HepG2 (cell line): ENCODE results near the gene HDAC4. TPM values are rescaled to one million over a fixed set of nuclear protein-coding genes. Genes with fewer than 3 reads are reported as not detected.

Experiments
- AKNA ChIP-seq: sonication (generic); formaldehyde crosslinking; IDR thresholded peaks from 2 replicates; pipeline ENCODE4 v1.4.0; 2020; ENCODE audit warnings: missing genetic modification reagents, borderline replicate concordance
- HDAC6 ChIP-seq: fragments of 200-600 bp; sonication (generic); IDR thresholded peaks from 2 replicates; pipeline ENCODE4 v1.7.0; 2017; ENCODE audit warnings: mild to moderate bottlenecking, antibody characterized with exemption, low read length, low read depth
- HNF1B ChIP-seq: sonication (generic); formaldehyde crosslinking; IDR thresholded peaks from 2 replicates; pipeline ENCODE4 v1.5.1; 2020; ENCODE audit warnings: mild to moderate bottlenecking, moderate library complexity, missing genetic modification reagents
- HOXA9 ChIP-seq: sonication (generic); formaldehyde crosslinking; IDR thresholded peaks from 2 replicates; pipeline ENCODE4 v1.8.1; 2022; ENCODE audit warnings: missing genetic modification reagents, mild to moderate bottlenecking, moderate library complexity, borderline replicate concordance
- LRRFIP1 ChIP-seq: sonication (generic); formaldehyde crosslinking; conservative IDR thresholded peaks from 2 replicates; pipeline ENCODE4 v1.4.0; 2020; ENCODE audit warnings: missing genetic modification reagents
- POLR2G ChIP-seq: fragments of 200-400 bp; formaldehyde crosslinking; IDR thresholded peaks from 2 replicates; pipeline ENCODE4 v1.6.1; 2018; ENCODE audit warnings: mild to moderate bottlenecking, low read depth, low read length, moderate library complexity
- TMF1 ChIP-seq: sonication (generic); formaldehyde crosslinking; IDR thresholded peaks from 2 replicates; pipeline ENCODE4 v1.8.1; 2022; ENCODE audit warnings: low read depth, missing genetic modification reagents
- ZNF142 ChIP-seq: sonication (generic); formaldehyde crosslinking; IDR thresholded peaks from 2 replicates; pipeline ENCODE4 v1.4.0; 2020; ENCODE audit warnings: missing genetic modification reagents
- ZNF605 ChIP-seq: sonication (generic); formaldehyde crosslinking; IDR thresholded peaks from 2 replicates; pipeline ENCODE4 v1.8.0; 2022; ENCODE audit warnings: mild to moderate bottlenecking, missing genetic modification reagents
- ZNF619 ChIP-seq: sonication (generic); formaldehyde crosslinking; IDR thresholded peaks from 2 replicates; pipeline ENCODE4 v1.4.0; 2020; ENCODE audit warnings: mild to moderate bottlenecking, missing genetic modification reagents
- ZNF782 ChIP-seq: sonication (generic); formaldehyde crosslinking; IDR thresholded peaks from 2 replicates; pipeline ENCODE4 v1.4.0; 2020; ENCODE audit warnings: missing genetic modification reagents, mild to moderate bottlenecking, borderline replicate concordance
- ZSCAN9 ChIP-seq: IDR thresholded peaks from 2 replicates; pipeline ENCODE4 v1.6.1; 2016; ENCODE audit warnings: borderline replicate concordance
- polyA plus RNA-seq, 8 experiments: library from polyadenylated mRNA; depleted of rRNA in 3 of 8; stranded (reverse) in 7 of 8; unstranded in 1 of 8; fragments of >200 nt; fragmentation: Illumina TruSeq in 4 of 8; extraction: Trizol in 4 of 8; gene quantifications; 2 replicates each; pipeline versions ENCODE4 v1.2.1 to v1.2.3, GENCODE V29; 2011 to 2016; ENCODE audit warnings: low read depth in 4 of 8, missing spikeins in 1 of 8, mixed read lengths in 1 of 8; ENCODE audit not compliant: insufficient read depth in 1 of 8
- total RNA-seq, 5 experiments: library from RNA; depleted of rRNA; stranded (reverse); fragments of >200 nt; fragmentation: Illumina TruSeq; extraction: Trizol; gene quantifications; 2 replicates each; pipeline ENCODE4 v1.2.3, GENCODE V29; 2016; ENCODE audit warnings: low read depth in 1 of 5

Gene HDAC4
- total and polyA plus RNA-seq, 2 of the 13 experiments (the other 11 are each of a cell fraction or from before 2014, with no cell fraction given): 10.1 to 11.5 TPM

GRCh38 chr2:239297142-239298004, 103.4 kb downstream of the HDAC4 start (continued):
- TF ChIP-seq POLR2G (no peak), AKNA (CRISPR knock-in tag) (no peak), HNF1B (CRISPR knock-in tag) (peak; percentile 25; the same call in 1 of the 2 replicates), ZNF619 (CRISPR knock-in tag) (no peak), TMF1 (CRISPR knock-in tag) (no peak), LRRFIP1 (no peak), ZNF605 (peak; percentile 52; the same call in 1 of the 2 replicates), HOXA9 (CRISPR knock-in tag) (no peak), HDAC6 (no peak), ZSCAN9 (no peak), ZNF142 (no peak), ZNF782 (CRISPR knock-in tag) (0 out of 2 replicates have a peak, but pooled peaks have one; percentile 43)
